GM19455 (cell line): Measurements from ENCODE around the gene VAC14.

Experiments
- ATAC-seq: cut with Tn5 transposase; IDR thresholded peaks from one replicate; pipeline ENCODE4 v1.9.1; 2021; ENCODE audit not compliant: unreplicated experiment

The VAC14 gene

DNA sequence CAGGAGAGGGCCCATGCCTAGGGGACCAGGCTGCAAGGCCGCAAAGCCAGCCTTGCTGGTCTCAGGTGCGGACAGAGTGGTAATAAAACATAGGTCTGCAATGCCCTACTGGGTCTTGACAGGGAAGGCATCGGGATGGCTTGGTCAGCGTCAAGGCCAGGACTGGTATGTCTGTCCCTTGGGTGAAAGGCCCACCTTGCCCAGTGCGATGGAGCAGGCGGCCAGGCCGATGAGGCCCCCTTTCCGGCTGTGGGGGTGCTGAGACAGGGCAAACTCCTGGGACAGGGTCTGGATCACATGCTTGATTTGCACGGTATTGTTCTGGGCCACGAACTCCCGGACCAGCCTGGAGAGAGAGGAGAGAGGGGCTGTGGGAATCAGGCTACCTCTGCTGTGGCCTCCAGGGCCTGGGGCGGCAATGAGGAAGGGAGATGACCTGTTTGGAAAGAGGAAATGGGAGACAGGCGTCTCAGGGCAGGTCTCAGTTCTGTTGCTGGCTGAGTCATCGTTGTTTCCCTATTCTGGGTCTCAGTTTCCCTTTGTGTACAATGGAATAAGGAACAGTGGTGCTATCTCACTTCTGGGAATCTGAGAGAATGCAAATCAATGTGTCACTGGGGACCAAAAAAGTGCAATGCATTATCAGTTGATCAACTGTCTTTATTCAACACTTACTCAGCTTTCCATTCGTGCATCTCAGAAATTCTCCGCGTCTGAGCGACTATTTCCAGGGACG lies 14.8 kb downstream of the VAC14 start:
- ATAC-seq: no peak

DNA sequence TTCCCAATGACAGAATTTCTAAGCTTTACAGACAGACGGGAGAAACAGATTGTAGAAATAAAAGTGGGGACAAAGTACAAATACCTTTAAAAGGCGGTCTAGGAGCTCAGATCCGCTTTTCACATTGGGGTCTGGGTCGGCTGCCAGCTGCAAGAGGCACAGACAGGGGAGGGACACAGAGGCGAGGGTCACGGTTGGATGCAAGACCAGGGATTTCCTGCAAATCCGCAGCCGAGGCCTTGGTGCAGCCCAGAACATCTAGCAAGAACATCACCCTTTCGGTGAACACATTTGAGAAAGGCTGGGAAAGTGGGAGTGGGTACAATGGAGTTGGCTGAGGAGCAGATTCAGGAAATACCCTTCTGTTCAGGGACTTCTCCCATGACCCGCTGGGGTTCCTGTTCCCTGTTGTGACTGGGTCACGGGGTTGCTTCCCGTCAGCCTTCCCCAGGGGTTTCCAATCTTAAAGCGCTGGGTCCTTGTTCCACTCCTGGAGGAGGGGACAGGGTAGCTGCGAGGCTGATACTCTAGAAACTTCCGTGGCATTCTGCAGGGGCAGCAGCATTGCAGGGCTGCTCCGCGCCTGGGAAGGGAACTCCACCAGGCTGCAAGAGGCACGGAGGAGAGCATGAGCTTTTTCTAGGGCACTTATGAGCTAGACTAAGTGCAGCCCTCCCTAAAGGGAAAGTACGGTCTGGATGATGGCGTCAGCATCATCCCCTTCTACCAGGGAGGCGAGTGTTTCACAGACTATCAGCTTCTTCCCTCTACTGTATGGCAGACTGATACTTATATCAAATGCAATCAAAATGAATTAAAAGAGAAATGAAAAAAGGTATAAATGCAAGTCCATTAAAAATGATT lies 16.0 kb downstream of the VAC14 start:
- ATAC-seq: no peak

DNA sequence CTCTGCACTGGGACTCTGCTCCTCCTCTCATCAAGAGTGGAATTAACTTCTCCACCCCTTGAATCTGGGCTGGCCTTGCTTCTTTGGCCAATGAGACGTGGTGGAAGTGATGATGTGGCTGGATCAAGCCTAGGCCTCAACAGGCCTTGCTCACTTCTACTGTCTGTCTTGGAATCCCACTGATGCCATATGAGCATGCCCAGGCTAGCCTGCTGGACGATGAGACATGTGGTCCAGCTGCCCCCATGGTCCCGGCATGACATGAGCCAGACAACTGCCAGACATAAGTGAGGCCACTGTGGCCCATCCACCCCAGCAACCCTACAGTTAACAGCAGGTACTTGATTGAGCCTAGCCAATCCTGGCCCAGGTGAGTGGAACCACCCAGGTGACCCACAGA lies 18.7 kb downstream of the VAC14 start:
- no peak for ATAC-seq

DNA sequence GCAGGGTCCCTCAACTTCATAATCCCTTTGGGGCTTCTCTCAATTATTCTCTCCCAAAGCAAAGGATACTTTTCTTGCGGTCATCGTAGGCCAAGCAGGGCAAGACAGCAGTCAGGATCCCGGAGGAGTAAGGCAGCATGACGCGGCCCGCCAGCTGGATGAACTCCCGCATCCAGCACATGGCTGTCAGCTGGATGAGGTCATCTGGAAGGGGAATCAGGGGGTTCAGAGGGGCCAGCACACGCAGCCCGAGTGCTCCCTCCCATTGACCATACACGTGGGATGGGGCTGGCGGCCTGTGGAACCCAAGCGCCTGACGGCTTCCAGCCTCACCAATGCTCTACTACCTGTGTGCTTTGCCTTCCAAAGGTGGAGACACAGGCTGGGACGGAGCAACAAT lies 19.2 kb downstream of the VAC14 start:
- ATAC-seq: no peak

DNA sequence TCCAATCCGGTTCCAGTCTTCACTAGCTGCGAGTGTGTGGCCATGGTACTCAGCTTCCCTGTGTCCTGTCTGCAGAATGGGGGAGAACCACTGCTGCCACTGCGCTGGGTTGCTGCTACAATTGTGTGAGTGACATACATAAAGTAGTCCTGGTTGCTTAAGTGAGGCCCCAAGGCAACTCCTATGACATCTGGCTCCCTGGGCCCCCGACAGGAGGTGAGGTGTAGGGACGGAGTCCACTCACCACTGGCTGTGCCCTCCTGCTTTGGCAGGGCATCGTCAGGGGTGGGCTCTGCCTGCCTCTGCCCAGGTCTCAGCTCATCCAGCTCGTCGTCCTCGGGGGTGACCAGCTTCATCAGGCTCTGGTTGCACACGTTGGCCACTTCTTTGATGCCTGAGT lies 20.4 kb downstream of the VAC14 start:
- no peak for ATAC-seq

DNA sequence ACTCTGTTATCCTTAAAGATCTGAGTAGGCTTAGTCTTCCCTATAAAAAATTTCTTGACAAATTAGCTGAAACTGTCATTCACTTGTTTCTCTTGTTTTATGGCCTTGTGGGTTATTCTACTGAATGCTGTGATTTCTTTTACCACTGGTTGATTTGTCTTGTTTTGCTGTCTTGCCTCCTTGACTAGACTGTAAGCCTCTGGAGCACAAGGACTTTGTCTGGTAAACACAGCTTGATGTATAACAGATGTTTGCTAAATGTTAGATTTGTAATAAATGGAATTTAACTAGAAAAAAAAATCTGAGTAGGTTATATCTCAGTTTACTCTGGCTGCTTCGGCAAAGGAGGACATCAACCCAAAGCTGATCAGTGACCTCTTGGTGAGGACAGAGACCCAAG lies 21.6 kb downstream of the VAC14 start:
- no peak for ATAC-seq

DNA sequence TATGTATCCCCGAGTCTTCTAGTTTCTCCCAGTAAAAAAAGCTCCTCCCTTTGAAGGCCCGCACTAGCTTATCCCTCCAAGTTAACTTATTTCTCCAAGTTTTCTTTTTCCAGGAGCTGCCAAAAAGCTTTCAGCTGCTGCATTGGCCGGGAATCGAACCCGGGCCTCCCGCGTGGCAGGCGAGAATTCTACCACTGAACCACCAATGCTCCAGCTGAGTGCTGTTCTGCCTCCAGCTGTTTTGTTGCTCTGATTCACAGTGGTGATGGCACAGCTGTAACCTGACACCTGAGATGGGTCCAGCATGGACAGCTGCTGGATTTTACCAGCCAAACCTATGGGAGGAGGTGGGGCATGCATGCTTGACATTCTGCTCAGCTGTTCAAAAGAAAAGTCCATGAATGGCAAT lies 22.1 kb downstream of the VAC14 start:
- no peak for ATAC-seq

DNA sequence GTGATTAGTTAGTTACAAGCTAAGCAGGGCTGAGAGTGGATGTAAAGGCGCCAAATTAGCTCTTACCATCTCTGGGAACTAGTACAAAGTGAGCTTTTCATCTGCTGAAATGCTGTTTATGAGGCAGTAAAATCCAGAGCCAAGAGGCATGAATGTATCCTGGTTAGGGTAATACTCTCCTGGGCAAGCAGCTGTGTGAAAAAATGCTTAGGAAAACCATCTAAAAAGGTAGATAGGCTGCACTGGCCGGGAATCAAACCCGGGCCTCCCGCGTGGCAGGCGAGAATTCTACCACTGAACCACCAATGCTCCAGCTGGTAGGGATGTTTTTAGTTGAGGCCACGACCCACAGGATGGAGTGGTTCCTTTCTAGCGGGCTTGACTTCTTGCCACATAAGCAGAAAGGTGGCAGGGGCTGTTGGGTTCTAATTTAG lies 23.0 kb downstream of the VAC14 start:
- ATAC-seq: no peak

DNA sequence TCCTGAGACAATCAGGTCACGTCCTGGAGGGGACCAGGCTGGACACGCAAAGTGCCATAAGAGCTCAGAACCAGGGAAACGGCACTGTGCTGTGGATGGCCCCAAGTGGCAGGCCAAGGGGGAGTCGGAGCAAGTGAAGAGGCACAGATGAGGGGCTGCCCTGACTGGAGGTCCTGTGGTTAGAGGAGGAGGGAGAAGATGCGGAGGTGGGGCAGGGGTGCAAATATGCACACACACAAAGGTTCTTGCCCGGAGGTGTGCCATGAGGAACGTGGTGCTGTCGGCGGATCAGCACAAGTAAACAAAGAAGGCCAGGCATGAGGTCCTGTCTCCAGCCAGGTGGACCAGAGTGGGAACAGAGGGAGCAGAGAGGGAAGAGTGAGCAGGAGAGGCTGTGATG lies 23.5 kb downstream of the VAC14 start:
- no peak for ATAC-seq

DNA sequence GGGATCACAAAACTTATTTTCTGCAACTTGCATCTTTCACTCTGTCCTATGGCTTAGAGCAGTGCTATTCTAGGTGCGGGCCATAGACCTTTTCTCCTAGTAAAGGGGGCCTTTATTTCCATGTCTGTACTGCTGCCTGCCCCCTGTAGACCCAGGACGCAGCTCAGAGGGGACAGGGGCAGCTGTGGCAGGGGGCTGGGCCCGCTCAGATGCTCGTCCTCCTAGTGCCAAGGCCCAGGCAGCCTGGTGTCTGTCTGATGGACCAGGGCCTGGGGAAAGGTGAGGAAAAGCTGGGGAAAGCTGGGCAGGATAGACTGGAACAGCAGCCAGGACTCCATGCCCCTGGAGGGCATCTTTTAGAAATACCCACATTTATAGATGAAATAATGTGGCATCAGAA lies 25.6 kb downstream of the VAC14 start:
- ATAC-seq: no peak

DNA sequence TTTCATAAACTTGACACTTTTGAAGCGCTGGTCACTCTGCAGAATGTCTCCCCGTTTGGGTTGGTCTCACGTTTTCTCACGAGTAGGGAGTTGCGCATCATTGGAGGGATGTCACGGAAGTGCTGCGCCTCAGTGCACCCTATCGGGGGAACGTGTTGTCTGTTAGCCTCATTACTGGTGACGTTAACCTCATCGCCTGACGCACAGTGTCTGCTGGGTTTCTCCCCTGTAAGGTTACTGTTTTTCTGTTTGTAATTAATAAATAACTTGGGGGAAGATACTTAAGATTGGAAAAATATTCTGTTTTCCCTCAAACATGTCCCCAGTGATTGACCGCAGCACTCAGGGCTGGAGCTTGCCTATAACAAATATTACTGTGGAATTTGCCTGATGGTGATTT lies 26.7 kb downstream of the VAC14 start:
- ATAC-seq: no peak

DNA sequence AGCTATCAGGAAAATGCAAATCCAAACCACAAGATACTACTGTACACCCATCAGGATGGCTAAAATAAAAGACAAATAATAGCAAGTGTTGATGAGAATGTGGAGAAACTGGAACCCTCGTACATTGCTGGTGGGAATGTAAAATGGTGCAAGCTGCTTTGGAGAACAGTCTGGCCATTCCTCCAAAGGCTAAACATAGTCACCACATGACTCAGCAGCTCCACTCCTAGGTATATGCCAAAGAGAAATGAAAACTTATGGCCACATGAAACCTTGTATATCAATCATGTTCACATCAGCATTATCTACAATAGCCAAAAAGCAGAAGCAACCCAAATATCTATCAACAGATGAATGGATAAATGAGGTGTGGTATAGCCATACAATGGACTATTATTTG lies 28.5 kb downstream of the VAC14 start:
- ATAC-seq: no peak

DNA sequence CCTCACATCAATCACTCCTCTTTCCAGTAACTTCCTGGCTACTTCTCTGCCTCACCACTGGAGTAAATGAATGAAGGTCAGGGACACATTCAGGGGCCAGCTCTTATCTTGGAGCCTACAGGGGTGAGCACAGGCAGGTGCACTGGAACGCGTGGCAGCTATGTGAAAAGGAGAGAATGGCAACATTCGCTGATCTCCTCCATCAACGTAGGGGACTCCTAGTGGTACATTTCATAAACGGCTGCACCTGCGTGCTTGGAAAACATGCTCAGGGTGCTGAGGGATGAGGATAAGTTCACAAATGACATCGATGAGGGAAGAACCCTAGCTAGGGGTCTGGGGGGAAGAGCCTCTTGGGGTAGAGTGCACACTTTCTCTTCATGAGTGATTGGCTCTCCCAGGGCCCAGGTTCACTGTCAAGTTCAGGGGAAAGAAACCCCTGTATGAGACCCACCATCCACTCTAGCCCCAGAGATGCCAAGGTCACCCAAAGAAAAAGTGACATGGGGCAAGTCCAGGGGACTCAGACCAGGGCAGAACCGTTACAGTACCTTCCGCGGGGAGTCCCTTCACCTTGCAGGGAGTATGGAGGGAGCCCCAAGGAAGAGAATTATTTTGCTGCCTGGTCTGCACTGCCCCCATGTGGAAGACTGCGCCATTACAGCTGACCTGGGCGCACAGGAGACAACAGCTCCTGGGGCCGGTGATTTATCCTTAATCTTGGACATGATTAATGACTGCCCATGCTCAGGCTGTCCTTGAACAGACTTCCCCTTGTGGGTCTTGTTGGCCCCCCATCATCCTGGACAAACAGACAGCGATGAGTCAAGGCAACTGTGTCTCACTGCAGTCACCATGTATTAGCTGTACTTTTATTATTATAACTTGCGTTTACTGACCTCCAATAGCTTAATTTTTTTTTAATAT lies 30.1 kb downstream of the VAC14 start:
- ATAC-seq: no peak

DNA sequence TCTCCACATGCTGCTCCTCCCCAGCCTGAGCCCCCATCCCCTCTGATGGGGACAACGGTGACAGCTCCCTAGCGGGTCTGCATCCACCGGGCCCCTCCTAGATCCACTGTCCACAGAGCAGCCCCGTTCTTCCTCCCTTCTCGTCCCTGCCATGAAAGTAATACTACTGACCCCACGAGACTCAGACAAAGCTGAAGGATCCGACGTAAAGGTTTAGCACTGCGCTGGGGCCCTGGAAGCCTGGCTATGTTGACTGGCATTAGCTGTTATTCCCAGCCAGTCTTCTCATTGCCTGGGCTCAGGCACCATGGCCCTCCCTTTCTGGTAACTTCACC lies 30.7 kb downstream of the VAC14 start:
- no peak for ATAC-seq

DNA sequence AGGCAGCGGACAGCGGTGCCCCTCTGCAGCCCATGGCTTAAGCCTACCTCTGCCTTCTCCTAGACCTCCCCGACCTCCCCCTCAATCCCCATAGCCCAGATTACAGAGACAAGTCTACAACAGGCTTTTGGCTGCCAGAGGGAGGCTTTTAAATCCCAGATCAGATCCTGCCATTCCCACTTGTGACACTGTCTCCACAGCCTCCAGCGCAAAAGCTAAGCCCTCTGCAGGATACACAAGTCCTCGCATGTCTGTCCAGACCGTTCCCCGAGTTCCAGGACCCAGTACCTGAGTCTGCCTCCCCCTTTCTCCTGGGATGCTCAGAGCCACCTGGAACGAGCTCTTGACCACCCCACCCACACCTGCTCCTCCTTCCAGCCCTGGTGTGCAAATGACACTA lies 31.2 kb downstream of the VAC14 start:
- no peak for ATAC-seq

DNA sequence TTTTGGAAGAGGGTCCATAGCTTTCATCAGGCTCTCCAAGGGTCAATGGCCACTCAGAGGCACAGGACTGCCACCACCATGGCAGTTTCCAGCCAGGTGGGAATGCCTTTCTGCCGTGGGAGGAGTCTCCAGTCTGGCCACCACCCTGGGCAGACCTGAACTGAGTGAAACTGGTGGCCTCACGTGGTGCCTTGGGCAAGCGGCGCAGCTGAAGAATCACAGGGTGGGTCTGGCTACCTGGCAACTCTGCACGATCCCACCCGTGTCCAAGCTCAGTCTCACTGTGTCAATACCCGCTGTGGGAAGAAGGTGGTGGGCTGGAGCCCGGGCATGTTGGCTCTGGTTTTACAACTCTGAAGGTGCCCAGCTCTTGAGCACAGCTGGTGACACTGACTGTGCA lies 31.8 kb downstream of the VAC14 start:
- no peak for ATAC-seq

DNA sequence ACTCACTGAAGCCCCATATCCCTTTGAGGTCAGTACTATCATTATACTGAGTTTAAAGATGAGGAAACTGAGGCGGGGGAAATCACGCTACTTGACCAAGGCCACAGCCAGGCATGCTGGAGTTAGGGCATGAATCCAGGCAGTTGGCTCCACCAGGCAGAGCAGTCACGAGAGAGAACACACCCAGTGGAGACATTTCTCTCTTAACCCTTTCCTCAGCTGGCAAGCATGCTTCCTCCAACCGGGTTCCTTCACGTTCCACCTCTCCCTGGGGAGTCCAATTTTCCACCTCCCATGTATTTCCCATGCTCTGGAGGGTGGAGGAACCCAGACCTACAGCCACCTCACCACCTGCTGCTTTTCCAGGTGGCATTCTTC lies 32.8 kb downstream of the VAC14 start:
- no peak for ATAC-seq

DNA sequence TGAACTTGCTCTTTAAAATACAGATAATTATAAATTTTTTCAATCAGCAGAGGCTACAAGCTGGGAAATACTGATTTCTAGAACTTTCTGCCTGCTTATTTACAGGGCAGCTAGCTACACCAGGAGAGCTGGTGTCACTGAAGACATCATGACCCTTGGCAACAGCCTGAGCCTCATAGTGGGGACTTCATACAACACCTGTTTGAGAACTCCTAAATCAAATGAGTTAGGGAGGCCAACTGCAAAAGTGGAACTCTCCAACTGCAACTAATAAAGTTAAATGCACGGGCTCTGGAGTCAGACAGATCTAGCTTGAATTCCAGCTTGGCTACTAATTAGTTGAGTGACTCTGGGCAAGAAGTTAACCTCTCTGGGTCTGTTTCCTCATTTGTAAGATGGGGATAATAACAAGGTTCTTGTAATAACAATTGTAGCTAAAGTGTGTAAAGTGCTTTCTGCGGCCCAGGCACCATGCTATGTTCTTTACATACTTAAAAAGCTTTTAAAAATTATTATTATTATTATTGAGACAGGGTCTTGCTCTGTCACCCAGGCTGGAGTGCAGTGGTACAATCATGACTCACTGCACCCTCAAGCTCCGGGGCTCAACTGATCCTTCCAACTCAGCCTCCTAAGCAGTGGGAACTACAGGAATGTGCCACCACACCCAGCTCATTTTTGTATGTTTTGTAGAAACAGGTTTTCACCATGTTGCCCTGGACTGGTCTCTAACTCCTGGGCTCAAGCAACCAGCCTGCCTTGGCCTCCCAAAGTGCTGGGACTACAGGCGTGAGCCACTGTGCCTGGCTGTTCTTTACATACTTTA lies 33.4 kb downstream of the VAC14 start:
- ATAC-seq: no peak

DNA sequence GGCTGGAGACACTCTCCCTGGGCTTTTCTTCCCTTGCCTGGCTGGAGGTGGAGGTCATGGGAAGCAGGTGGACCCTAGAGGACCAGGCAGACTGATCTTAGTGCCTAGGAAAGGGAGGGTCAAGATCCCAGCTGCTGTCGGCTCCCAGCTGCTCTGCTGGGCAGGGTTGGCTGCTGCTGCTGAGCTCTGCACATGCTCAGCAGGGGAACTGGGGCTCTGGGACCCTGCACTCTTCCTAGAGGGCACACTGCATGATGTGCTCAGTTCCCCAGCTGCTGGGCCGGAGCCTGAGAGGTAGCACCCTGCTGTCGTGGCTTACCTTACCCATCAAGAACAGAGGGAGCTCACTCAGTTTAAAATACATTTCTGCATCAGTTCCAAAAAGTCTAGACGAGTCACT lies 34.3 kb downstream of the VAC14 start:
- ATAC-seq: no peak

DNA sequence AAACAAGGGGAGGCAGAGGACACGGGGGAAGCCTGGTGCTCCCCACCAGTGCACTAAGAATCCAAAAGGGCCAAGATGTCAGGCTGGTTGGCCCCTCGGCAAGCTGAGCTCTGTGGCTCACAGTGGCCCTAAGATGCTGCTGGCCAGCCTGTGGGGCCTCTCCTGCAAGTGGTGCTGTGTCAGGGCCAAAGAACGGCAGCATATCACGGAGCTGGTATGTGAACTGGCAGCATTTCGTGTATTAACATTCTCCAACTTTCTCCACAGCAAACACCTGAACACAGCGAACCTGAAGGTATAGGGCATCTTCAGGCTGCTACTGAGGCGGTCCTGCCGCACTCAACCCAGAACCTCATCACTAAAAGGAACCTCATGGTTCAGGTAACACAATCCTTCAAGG lies 34.8 kb downstream of the VAC14 start:
- ATAC-seq: no peak

DNA sequence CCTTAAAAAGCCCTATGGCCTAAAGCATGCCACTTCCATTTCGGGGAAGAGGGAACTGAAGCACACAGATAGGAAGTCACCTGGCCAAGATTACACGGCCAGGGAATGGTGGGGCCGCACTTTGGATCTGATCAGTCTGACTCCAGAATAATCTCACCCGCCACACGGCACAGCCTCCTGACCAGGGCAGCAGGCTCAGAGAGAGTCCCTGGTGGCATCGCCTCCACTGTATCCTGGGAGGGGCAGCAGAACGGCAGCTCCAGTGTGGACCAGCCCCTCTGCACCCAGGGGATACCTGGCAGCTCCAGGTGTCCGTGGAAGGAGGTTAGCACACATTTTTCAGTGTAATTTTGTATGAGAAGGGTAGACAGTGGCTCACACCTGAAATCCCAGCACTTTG lies 35.5 kb downstream of the VAC14 start:
- ATAC-seq: no peak
